OCI-LY1 (cell line): ENCODE results near the gene PPP1CC.
A peak's percentile ranks its signal among the peaks of the same experiment; 100 is the strongest.

Experiments used
- H2AFZ ChIP-seq: fragments of 200-600 bp; sonication (generic), shearing (Covaris generic); 2 replicates; pipeline ENCODE4 v1.6.0; 2014; ENCODE audit warnings: antibody characterized with exemption, mild to moderate bottlenecking, low read length
- H3F3A ChIP-seq: fragments of 200-600 bp; sonication (generic), shearing (Covaris generic); 2 replicates; pipeline ENCODE4 v1.6.0; 2014; ENCODE audit warnings: mild to moderate bottlenecking, antibody characterized with exemption, low read length, moderate library complexity; ENCODE audit not compliant: insufficient read depth
- H3K27ac ChIP-seq: fragments of 200-600 bp; sonication (generic); 2 replicates; pipeline ENCODE4 v1.5.1; 2014; ENCODE audit warnings: low read length, mixed run types, mild to moderate bottlenecking, low read depth; ENCODE audit not compliant: poor library complexity, severe bottlenecking
- H3K27me3 ChIP-seq: fragments of 200-600 bp; sonication (generic); 2 replicates; pipeline ENCODE4 v1.6.0; 2014; ENCODE audit warnings: antibody characterized with exemption, mild to moderate bottlenecking, low read length, moderate library complexity; ENCODE audit not compliant: insufficient read depth
- H3K36me3 ChIP-seq: fragments of 200-600 bp; sonication (generic); 2 replicates; pipeline ENCODE4 v1.6.1; 2014; ENCODE audit warnings: mild to moderate bottlenecking, antibody characterized with exemption, low read length, moderate library complexity, mixed read lengths; ENCODE audit not compliant: insufficient read depth
- H3K4me1 ChIP-seq: fragments of 200-600 bp; sonication (generic); 2 replicates; pipeline ENCODE4 v1.5.1; 2014; ENCODE audit warnings: mild to moderate bottlenecking, low read length, moderate library complexity; ENCODE audit not compliant: insufficient read depth, severe bottlenecking
- H3K4me2 ChIP-seq: fragments of 200-600 bp; sonication (generic), shearing (Covaris generic); 2 replicates; pipeline ENCODE4 v1.6.1; 2014; ENCODE audit warnings: low read length
- H3K4me3 ChIP-seq: fragments of 200-600 bp; sonication (generic); 2 replicates; pipeline ENCODE4 v1.5.1; 2014; ENCODE audit warnings: low read length, low read depth, mild to moderate bottlenecking, mixed read lengths; ENCODE audit not compliant: poor library complexity, severe bottlenecking
- H3K79me2 ChIP-seq: fragments of 200-600 bp; shearing (Covaris generic); 2 replicates; pipeline ENCODE4 v1.6.1; 2016; ENCODE audit warnings: mixed run types, low read length, mixed read lengths; ENCODE audit not compliant: insufficient read depth
- H3K9ac ChIP-seq: fragments of 200-600 bp; sonication (generic), shearing (Covaris generic); 2 replicates; pipeline ENCODE4 v1.6.1; 2014; ENCODE audit warnings: mild to moderate bottlenecking, low read length, mixed read lengths
- H3K9me2 ChIP-seq: fragments of 200-600 bp; sonication (generic), shearing (Covaris generic); 2 replicates; pipeline ENCODE4 v1.6.1; 2014; ENCODE audit warnings: low read depth, mild to moderate bottlenecking, low read length, mixed read lengths
- H3K9me3 ChIP-seq: fragments of 200-600 bp; shearing (Covaris generic); 2 replicates; pipeline ENCODE4 v1.6.1; 2014; ENCODE audit warnings: low read length, mixed read lengths
- H4K20me1 ChIP-seq: fragments of 200-600 bp; sonication (generic), shearing (Covaris generic); 2 replicates; pipeline ENCODE4 v1.6.0; 2016; ENCODE audit warnings: mild to moderate bottlenecking, low read length; ENCODE audit not compliant: insufficient read depth
- EZH2 ChIP-seq: fragments of 200-600 bp; sonication (generic), shearing (Covaris generic); IDR thresholded peaks from 2 replicates; pipeline ENCODE4 v1.8.0; 2017; ENCODE audit warnings: borderline replicate concordance, mixed run types, mild to moderate bottlenecking, antibody characterized with exemption, low read length, moderate library complexity, mixed read lengths
- TF ChIP-seq, protein P1 (sequence below): fragments of 200-600 bp; sonication (generic), shearing (Covaris generic); IDR thresholded peaks from 2 replicates; pipeline ENCODE4 v1.5.1; 2017; ENCODE audit warnings: mild to moderate bottlenecking, antibody characterized with exemption, low read length, moderate library complexity, mixed read lengths

Gene PPP1CC

DNA sequence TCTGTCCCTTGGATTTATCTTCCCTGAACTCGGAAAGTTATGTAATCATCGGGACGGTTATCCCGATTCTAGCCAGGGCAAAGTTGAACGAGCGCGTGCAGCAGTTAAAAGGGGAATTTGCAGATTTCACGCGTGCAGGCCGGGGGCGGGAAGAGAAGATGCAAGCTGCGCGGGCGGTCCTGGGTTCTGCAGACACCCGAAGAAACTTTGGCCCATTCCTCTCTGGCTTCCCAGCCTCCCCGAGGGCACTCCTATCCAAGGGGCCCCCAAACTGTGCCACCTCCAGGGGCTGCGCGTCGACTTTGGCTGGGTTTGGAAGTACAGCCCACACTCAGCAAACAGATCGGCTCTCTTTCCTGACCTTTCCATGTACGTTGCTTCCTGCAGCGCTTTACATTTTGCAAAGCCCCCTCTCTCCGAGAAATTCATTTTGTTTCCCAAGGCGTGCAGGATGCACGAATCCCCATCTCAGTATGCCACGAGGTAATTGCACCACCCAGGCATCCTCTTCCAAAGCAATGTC is 941 bp upstream of the PPP1CC start:
- H3K4me3 ChIP-seq = peak overlapping the region; percentile 98
- peak overlapping the region; percentile 82 for H3K9ac ChIP-seq
- no peaks in the 10 kb centered on the region for H4K20me1 ChIP-seq
- H3K27ac ChIP-seq = no peak overlapping the region
- peak overlapping the region; percentile 87 for H3K4me2 ChIP-seq
- H3K9me3 ChIP-seq = no peaks in the 10 kb centered on the region
- no peaks in the 10 kb centered on the region for H3K27me3 ChIP-seq
- H2AFZ ChIP-seq = peak overlapping the region; percentile 79; the same call in 1 of the 2 replicates
- H3K79me2 ChIP-seq = peaks cover 40% of the 10 kb centered on the region
- H3F3A ChIP-seq = no peaks in the 10 kb centered on the region
- peaks cover 33% of the 10 kb centered on the region for H3K4me1 ChIP-seq
- no peak for TF ChIP-seq EZH2
- TF ChIP-seq, protein P1, sequence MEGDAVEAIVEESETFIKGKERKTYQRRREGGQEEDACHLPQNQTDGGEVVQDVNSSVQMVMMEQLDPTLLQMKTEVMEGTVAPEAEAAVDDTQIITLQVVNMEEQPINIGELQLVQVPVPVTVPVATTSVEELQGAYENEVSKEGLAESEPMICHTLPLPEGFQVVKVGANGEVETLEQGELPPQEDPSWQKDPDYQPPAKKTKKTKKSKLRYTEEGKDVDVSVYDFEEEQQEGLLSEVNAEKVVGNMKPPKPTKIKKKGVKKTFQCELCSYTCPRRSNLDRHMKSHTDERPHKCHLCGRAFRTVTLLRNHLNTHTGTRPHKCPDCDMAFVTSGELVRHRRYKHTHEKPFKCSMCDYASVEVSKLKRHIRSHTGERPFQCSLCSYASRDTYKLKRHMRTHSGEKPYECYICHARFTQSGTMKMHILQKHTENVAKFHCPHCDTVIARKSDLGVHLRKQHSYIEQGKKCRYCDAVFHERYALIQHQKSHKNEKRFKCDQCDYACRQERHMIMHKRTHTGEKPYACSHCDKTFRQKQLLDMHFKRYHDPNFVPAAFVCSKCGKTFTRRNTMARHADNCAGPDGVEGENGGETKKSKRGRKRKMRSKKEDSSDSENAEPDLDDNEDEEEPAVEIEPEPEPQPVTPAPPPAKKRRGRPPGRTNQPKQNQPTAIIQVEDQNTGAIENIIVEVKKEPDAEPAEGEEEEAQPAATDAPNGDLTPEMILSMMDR = no peak
- no peaks in the 10 kb centered on the region for H3K9me2 ChIP-seq
- 0 out of 2 replicates have a peak, but pooled peaks cover 4% of the 10 kb centered on the region for H3K36me3 ChIP-seq

DNA sequence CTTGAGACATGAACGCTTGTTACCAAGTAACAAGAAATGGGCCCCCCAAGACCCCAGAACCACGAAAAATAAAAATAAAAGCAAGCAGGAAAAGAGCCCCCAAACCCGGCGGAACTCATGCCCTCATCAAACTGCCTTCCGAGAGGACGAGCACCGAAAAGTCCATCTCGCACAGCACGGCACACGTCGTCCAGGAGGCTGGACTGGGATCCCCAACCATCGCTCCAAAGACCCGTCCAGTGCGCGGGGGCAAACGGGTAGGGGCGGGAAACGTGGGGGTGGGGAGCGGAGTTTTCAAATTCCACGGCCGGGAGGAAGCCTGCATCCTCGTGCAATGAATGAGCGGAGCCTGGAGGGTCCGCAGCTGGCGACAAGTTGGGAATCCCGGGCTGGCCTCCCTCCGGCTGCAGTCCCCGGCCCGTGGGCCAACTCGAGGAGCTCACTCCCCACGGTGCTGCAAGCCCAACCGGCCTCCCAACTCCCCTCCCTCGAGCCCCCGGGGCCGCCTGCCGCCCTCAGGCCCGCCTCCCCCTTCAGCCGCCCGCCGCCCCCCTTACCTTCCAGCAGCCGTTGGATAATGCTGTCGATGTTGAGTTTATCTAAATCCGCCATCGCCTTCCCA is 484 bp downstream of the PPP1CC start:
- no peak overlapping the region for H2AFZ ChIP-seq
- H3K27ac ChIP-seq = peak overlapping the region; percentile 25
- H3K9me3 ChIP-seq = no peaks in the 10 kb centered on the region
- no peaks in the 10 kb centered on the region for H3K9me2 ChIP-seq
- H3K79me2 ChIP-seq = peaks cover 55% of the 10 kb centered on the region
- peak overlapping the region; percentile 63 for H3K4me2 ChIP-seq
- peak overlapping the region; percentile 96 for H3K9ac ChIP-seq
- peak overlapping the region; percentile 98 for H3K4me3 ChIP-seq
- no peak for TF ChIP-seq EZH2
- TF ChIP-seq, protein P1 = no peak
- H3F3A ChIP-seq = no peaks in the 10 kb centered on the region
- no peaks in the 10 kb centered on the region for H3K27me3 ChIP-seq
- H3K36me3 ChIP-seq = peaks cover 12% of the 10 kb centered on the region; the same call in 1 of the 2 replicates
- peaks cover 46% of the 10 kb centered on the region for H3K4me1 ChIP-seq
- no peaks in the 10 kb centered on the region for H4K20me1 ChIP-seq

DNA sequence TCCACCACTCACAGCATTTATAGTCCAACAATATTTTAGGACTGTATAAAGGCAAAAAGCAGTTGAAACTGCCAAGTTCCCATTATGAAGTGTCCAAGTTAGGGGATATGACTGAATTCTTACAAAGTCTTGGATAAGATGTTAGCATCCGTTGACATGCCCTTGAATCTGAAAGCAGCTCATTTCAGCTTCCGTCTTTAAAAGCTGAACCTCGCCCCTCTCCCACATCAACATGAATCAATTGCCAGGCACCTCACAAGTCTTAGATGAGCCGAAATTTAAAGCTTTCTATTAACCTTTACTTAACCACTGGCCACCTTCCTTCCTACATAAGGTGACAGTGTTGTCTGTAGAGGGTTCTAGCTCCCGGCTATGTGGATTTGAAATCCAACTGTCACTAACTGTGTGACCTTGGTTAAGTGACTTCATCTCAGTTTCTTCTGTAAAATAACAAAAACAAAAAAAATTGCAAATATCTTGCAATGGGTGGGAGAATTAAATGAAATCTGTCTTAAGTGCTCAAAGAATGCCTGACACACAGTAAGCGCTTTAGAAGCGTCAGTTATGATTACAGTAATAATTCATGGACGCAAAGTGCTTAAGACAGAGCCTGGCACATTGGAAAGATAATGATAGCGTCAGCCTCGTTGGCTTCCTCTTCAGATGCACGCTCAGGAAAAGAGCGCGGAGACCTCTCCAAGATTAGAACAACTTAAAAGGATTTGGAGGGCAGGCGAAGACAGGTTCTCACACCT is 1.2 kb downstream of the PPP1CC start:
- no peaks in the 10 kb centered on the region for H3K9me3 ChIP-seq
- H3F3A ChIP-seq = no peaks in the 10 kb centered on the region
- H3K36me3 ChIP-seq = peaks cover 12% of the 10 kb centered on the region; the same call in 1 of the 2 replicates
- peak overlapping the region; percentile 25 for H3K27ac ChIP-seq
- H3K4me1 ChIP-seq = peaks cover 46% of the 10 kb centered on the region
- H3K9ac ChIP-seq = peak overlapping the region; percentile 96
- TF ChIP-seq, protein P1 = no peak
- no peak for TF ChIP-seq EZH2
- H3K4me3 ChIP-seq = peak overlapping the region; percentile 98
- no peaks in the 10 kb centered on the region for H3K27me3 ChIP-seq
- H4K20me1 ChIP-seq = no peaks in the 10 kb centered on the region
- H3K4me2 ChIP-seq = peak overlapping the region; percentile 63
- no peak overlapping the region for H2AFZ ChIP-seq
- H3K79me2 ChIP-seq = peaks cover 61% of the 10 kb centered on the region
- H3K9me2 ChIP-seq = no peaks in the 10 kb centered on the region
